NCI-H1417 (cell line): ENCODE results near the gene STAG1.
"Not testable (repeated sequence)": the region's sequence is repeated elsewhere in the genome, so short reads cannot be mapped to it uniquely, and the experiment has no call there.

Experiments
- DNase-seq, 3 experiments: peaks; one replicate each; lab custom pipeline; 2025; lab: John Stamatoyannopoulos, UW

The STAG1 gene

GRCh38 chr3:136503056-136503455 is 249.1 kb downstream of the STAG1 start:
- no peak for DNase-seq

GRCh38 chr3:136498919-136499447 is 253.2 kb downstream of the STAG1 start:
- no peak for DNase-seq

GRCh38 chr3:136495213-136495612 is 257.0 kb downstream of the STAG1 start:
- DNase-seq: no peak

GRCh38 chr3:136490646-136491405 is 261.4 kb downstream of the STAG1 start:
- no peak for DNase-seq

GRCh38 chr3:136485777-136486176 is 266.4 kb downstream of the STAG1 start:
- no peak for DNase-seq

- DNase-seq: no peak
Measured at GRCh38 chr3:136476280-136476679, 275.9 kb downstream of the STAG1 start.

GRCh38 chr3:136474876-136475275 is 277.3 kb downstream of the STAG1 start:
- DNase-seq: not testable (repeated sequence)

- peak in 1 of 3 experiments; percentile 29 for DNase-seq
Measured at GRCh38 chr3:136473716-136474326, 278.4 kb downstream of the STAG1 start.

GRCh38 chr3:136465296-136465695 is 286.9 kb downstream of the STAG1 start:
- DNase-seq: no peak

GRCh38 chr3:136464502-136464901 is 287.7 kb downstream of the STAG1 start:
- no peak for DNase-seq

GRCh38 chr3:136463170-136463569 is 289.0 kb downstream of the STAG1 start:
- no peak for DNase-seq

GRCh38 chr3:136457793-136458192 is 294.4 kb downstream of the STAG1 start:
- DNase-seq: no peak

- no peak for DNase-seq
Measured at GRCh38 chr3:136456196-136456595, 296.0 kb downstream of the STAG1 start.

- DNase-seq: no peak
Measured at GRCh38 chr3:136444581-136444980, 307.6 kb downstream of the STAG1 start.

GRCh38 chr3:136437043-136437442 is 315.1 kb downstream of the STAG1 start:
- DNase-seq: no peak

- DNase-seq: no peak
Measured at GRCh38 chr3:136434429-136434828, 317.7 kb downstream of the STAG1 start.

GRCh38 chr3:136432685-136433084 is 319.5 kb downstream of the STAG1 start:
- DNase-seq: no peak

- DNase-seq: no peak
Measured at GRCh38 chr3:136428167-136428566, 324.0 kb downstream of the STAG1 start.

GRCh38 chr3:136427236-136427635 is 324.9 kb downstream of the STAG1 start:
- no peak for DNase-seq

- no peak for DNase-seq
Measured at GRCh38 chr3:136414476-136414875, 337.7 kb downstream of the STAG1 start.

GRCh38 chr3:136412307-136412706 is 339.9 kb downstream of the STAG1 start:
- DNase-seq: no peak

- no peak for DNase-seq
Measured at GRCh38 chr3:136409549-136409948, 342.6 kb downstream of the STAG1 start.

- DNase-seq: no peak
Measured at GRCh38 chr3:136404056-136404455, 348.1 kb downstream of the STAG1 start.
